ENCODE results near the gene GLI2.

GLI2 gene

DNA sequence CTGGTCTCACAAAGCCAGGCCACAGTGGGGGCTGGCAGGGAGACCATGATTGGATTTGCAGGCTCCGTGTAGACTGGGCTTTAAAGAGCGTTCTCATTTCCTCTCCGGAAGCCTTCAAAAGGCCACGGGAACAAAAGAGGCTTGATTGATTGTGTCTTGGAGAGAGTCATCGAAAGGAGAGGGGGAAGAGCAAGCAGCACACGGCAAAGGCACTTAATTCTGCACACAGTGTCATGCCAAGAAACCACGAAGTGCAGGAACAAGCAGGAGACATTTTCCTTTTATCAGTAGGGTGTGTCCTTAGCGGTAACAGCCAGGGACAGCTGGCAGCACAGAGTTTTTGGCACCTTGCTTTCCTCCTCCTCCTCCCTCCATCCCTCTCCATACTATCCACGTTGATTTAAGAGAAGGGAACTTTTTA is 47.7 kb downstream of the GLI2 start:
- no peak overlapping the region for H3K4me3 ChIP-seq (ENCODE audit: low read depth, low read length)
- TF ChIP-seq, protein P1, sequence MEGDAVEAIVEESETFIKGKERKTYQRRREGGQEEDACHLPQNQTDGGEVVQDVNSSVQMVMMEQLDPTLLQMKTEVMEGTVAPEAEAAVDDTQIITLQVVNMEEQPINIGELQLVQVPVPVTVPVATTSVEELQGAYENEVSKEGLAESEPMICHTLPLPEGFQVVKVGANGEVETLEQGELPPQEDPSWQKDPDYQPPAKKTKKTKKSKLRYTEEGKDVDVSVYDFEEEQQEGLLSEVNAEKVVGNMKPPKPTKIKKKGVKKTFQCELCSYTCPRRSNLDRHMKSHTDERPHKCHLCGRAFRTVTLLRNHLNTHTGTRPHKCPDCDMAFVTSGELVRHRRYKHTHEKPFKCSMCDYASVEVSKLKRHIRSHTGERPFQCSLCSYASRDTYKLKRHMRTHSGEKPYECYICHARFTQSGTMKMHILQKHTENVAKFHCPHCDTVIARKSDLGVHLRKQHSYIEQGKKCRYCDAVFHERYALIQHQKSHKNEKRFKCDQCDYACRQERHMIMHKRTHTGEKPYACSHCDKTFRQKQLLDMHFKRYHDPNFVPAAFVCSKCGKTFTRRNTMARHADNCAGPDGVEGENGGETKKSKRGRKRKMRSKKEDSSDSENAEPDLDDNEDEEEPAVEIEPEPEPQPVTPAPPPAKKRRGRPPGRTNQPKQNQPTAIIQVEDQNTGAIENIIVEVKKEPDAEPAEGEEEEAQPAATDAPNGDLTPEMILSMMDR (IDR thresholded peaks at IDR 0.05; ENCODE audit: borderline replicate concordance, insufficient read depth, low read depth, low read length), result no peak

DNA sequence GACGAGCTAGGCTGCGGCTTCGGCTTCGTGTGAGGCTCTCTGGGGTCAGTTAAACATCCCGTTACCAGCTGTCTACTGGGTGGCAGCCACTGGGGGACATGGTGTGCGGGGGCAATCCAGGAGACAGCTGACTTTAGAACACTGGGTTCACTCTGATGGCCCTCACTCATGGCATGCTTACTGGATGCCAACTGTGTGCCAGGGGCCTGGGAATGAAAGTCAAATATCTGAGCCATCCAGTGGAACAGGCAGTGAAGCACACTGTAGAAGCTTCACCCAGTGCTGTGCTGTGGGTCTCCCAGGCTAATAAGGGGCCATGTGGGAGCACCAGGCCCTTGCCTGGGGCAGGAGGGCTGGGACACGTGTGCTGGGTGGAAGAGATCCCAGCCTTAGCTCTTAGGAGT is 48.3 kb downstream of the GLI2 start:
- TF ChIP-seq, protein P1 (IDR thresholded peaks at IDR 0.05; ENCODE audit: borderline replicate concordance, insufficient read depth, low read depth, low read length), result no peak
- no peak overlapping the region for H3K4me3 ChIP-seq (ENCODE audit: low read depth, low read length)

All from GM12875 (cell line).